Middle frontal gyrus (tissue), 1 donor: Measurements from ENCODE around the gene KCNMA1.
"Not testable (repeated sequence)": the region's sequence is repeated elsewhere in the genome, so short reads cannot be mapped to it uniquely, and the experiment has no call there.

Source experiments
- DNase-seq: peaks from one replicate; pipeline ENCODE4 v3.0.0-alpha.2; 2015; ENCODE audit warnings: low spot score; ENCODE audit errors: extremely low spot score

Gene KCNMA1

DNA sequence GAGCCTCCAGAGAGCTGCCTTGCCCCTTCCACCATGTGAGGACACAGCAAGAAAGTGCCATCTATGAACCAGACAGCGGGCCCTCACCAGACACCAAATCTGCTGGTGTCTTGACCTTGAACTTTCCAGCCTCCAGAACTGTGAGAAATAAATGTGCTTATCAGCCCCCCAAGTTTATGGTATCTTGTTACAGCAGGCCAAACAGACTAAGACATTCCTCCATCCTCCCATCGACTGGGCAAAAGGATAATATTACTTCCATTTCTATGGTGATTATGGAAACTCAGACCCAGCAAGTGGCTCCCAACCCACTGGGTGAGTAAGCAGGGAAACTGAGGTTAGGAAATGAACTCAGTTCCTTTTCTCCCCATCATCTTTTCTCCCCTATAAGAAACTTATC lies 288.4 kb downstream of the KCNMA1 start:
- DNase-seq, result no peak

DNA sequence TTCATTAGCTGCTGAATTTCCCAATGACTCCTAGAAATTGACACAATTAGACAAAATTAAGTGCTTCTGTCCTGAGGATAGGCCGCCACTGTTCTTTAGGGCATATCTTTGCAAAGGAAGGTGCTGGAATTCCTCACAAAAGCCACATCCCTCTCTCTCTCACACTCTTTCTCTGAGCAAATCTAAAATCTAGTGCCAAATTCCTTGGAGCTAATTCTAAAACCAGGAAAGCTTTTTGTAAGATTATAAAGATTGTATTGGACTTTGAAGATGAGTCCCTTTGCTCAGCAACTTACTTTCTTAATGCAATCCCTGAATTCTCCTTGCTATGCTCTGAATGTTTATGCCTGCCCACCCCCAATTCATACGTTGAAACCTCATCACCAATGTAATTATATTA lies 288.9 kb downstream of the KCNMA1 start:
- DNase-seq, result no peak

GRCh38 chr10:77348082-77348481 lies 289.5 kb downstream of the KCNMA1 start:
- DNase-seq, result no peak

GRCh38 chr10:77347052-77347451 lies 290.6 kb downstream of the KCNMA1 start:
- DNase-seq, result no peak

DNA sequence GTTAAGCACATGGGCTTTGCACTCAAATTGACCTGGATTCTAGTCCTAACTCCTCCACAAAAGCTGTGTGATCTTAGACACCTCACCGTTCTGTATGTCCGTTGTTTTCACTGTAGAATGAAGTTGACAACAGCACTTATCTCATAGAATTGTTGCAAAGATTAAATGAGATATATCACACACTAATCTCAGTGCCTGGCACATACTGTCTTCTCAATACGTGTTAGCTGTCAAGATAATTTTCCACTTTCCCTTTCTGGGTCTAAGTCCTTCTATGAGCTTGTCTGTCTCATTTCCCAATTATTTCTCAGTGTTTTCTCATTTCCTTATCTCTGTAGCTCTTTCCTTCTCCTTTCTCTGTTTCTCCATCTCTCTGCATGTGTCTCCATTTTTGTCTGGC lies 296.6 kb downstream of the KCNMA1 start:
- DNase-seq, result no peak

- not testable (repeated sequence) for DNase-seq
These were observed 297.7 kb downstream of the KCNMA1 start for GRCh38 chr10:77339872-77340271.

- no peak for DNase-seq
These were observed 298.4 kb downstream of the KCNMA1 start for GRCh38 chr10:77339166-77339565.

DNA sequence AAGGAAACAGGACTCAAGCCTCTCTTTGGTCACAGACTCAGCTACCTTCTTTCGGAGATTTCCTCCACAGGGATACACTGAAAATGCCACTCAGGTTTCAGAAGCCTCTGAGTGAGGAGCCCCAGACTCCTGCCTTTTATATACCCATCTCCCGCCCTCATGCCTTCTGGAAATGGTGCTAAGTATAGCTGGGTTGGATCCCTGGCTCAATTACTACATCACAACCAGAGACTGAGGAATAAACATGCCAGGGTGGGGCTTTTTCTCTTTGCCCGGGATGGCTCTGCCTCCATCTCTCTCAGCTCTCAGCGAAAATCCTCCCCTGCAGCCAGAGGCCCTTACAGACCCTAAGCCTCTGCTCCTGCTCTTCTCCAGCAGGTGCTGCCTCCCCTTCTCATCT lies 299.5 kb downstream of the KCNMA1 start:
- DNase-seq, result no peak

DNA sequence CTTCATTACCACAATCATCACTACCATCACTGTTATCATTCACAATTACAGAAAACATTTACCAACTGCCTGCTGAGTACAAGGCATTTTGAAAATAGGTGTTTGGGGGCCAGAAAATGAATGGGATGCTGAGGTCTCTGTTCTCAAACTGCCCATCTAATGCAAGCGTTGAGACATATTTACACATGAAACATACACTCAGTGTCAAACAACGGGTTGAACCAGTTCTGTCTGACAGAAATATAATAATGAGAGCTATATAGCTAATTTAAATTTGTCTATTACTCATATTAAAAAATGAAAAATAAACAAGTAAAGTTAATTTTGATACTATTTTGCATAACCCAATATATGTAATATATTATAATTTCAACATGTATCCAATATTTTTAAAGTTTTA lies 303.1 kb downstream of the KCNMA1 start:
- DNase-seq, result no peak

DNA sequence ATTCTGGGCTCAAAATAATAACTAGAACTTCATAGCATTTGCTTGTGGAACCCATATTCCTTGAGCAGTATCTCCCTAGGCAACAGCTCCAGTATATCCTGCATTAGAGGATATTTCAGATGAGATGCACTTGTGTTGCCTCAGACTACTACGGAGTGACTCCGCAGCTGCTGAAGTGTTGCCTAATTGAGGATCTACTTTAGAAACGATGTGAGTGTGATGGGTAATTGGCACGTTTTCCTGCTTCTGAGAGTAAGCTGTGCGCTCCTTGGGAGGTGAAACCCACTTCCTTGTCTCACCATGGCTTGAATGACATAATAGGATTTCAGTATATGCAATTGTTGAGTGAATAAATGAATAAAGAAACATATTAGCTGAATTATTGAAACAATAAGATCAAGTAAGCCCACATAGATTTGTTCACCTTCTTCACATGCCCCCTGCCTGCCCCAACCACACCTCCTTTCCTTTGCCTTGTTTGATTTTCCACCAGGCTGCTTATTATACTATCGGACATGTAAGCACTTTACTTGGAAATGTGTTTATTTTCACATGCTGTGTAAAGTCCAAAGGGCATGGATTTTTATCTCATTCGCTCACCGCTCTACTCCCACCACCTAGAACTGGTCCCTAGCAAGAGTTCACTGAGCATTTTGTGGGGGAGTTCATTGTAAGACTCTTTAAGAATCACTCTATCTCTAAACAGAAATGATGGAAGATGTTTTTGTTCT lies 303.8 kb downstream of the KCNMA1 start:
- no peak for DNase-seq

GRCh38 chr10:77332256-77332655 lies 305.4 kb downstream of the KCNMA1 start:
- DNase-seq, result no peak

DNA sequence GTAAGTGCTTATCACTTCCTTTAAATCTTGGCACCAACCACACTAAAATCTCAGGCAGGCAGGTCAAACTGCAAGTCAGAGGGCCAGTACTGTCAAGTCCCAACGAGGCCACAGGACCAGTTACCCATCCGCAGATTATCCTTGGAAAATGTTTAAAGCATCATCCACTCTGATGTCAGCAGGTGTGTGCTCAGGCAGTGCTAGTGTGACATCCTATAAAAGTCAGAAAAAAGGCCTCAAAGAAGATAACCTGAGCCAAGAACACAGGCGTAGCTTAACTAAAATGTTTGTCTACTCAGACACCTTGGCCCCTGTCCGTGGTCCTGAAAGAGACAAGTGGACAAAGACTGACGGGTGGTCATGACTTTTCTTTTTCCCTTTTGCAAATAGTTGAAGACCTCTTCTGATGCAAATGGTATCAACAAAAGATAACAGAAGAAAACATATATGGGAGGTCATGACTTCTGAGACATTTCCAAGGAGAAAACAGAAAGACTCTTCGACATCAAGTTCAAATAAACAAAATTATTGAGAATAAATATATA lies 309.3 kb downstream of the KCNMA1 start:
- DNase-seq, result no peak

GRCh38 chr10:77325233-77325537 lies 312.4 kb downstream of the KCNMA1 start:
- DNase-seq, result no peak

- DNase-seq, result no peak
These were observed 315.8 kb downstream of the KCNMA1 start for GRCh38 chr10:77321838-77322237.

DNA sequence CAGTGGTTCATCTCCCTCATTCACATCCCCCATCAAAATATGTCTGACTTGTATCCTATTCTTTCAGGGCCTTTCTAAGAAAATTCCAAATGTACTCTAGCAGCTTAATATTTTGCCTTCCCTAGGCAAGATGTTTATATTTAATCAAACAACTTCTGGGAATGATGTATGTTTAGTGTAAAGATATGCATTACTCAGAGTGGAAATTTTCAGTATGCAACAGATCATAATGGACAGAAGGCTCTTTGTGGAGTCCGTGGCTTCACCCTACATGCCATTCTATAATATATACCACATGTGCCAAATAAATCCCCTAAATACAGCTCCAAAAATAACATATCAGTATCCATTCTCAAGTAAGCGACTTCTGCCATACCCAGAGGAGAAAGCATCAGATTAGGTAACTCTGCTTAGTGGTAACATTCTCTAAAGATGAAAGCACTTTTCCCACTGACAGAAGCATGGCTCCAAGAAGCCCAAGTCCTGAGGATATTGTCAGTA lies 316.6 kb downstream of the KCNMA1 start:
- no peak for DNase-seq

GRCh38 chr10:77319557-77319956 lies 318.1 kb downstream of the KCNMA1 start:
- DNase-seq, result no peak

DNA sequence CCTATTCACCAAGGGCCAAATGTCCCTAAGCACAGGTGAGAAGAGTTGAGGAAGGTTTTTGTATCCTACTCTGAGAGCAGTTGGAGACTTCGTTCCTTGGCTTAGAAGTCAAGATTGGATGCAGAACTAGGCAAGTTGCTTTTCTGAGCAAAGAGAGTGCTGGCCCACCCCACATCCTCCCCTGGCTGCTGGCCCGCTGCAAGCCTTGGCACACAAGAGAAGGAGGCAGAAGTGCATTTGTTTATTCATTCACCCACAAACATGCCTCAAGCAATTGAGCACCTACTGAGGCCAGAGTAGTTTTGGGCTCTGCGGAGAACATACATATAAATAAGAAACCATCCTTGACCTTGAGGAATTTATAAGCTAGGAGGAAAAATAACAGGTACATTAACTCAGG lies 318.9 kb downstream of the KCNMA1 start:
- no peak for DNase-seq

DNA sequence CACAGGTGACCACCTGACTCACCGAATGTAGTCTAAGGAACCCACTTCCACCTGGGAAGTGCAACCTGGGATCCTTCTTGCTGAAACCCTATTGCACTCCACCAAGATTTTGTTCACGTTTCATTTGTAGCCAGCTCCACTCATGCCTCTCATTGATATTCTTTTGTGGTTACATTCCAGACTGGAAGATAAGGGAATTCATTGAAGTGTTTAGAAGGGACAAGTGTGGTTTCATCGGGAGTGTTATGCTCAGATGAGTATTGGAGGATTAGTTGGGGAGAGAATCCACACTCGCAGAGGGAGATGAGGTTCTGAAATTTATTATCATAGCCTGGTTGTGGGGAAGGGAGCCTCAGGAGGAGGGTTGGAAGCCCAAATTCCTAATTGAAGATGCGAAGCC lies 320.4 kb downstream of the KCNMA1 start:
- DNase-seq, result no peak

DNA sequence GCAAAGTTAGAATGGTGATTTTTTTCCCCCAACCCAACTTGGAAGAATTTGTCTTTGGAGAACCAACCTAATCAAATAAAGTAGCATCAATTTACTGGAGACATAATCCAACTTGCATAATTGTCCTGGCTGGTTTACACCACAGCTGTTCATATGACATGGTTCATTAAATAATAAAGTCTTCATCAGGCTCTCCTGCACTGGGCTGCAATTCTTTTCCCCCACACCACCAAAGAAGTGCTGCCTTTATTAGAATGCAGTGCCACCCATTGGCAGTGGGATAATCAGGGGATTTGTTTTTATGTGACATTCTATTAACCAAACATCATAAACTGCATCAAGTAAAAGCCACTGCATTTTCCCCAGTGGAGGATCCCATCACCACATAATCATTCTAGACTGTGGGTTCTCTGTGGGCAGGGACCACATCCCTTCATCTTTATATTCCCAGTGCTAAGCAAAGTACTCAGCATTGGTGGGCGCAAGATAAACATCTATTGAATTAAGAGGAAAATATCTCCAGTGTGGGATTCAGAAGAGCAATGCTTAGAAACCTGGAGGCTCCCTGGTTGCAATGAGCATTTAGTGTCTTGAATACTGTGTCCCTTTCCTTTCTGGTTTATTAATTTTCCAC lies 322.0 kb downstream of the KCNMA1 start:
- no peak for DNase-seq

GRCh38 chr10:77313066-77313750 lies 324.4 kb downstream of the KCNMA1 start:
- no peak for DNase-seq

- no peak for DNase-seq
These were observed 326.4 kb downstream of the KCNMA1 start for GRCh38 chr10:77311186-77311585.

DNA sequence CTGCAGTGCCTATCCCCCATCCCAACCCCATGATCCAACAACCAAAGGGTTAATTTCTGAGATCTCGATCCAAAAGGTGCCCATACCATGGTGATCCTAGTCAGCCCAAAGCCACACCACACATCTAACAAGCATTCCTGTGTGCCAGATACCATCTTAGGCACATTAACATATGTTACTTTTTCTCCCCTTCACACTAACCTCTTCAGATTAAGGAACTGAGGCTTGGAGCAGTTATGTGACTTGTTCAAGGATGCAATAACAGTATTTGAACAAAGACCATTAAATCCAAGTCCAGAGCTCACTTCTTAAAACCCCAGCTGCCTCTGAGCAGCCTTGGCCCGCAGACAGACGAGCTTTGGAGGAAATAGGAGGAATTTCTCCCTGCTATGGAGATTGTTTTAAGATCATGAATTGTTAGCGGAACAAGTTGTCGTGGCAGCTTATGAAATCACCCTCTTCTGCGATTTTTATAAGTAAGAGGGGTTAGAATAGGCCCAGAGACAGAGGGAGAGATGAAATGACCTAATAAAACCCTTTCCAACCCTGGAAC lies 327.2 kb downstream of the KCNMA1 start:
- DNase-seq, result no peak
